HepG2 (cell line): Measurements from ENCODE around the gene AP3D1. TPM values are rescaled to one million over a fixed set of nuclear protein-coding genes. Genes with fewer than 3 reads are reported as not detected.

Experiments used
- ATF6 ChIP-seq: sonication (generic); formaldehyde crosslinking; conservative IDR thresholded peaks from 2 replicates; pipeline ENCODE4 v1.4.0; 2020; ENCODE audit warnings: missing genetic modification reagents
- ATF7-NPFF ChIP-seq: sonication (generic); formaldehyde crosslinking; IDR thresholded peaks from 2 replicates; pipeline ENCODE4 v1.8.1; 2023; ENCODE audit warnings: mild to moderate bottlenecking, low read depth, missing genetic modification reagents, moderate library complexity
- CREM ChIP-seq, 2 experiments: sonication (generic) in 1 of 2; formaldehyde crosslinking in 1 of 2; IDR thresholded peaks; 2 replicates each; pipeline versions ENCODE4 v1.4.0 to v1.6.1; 2016 to 2020; ENCODE audit warnings: antibody characterized with exemption in 1 of 2, mild to moderate bottlenecking in 1 of 2, missing genetic modification reagents in 1 of 2
- JARID2 ChIP-seq: sonication (generic); formaldehyde crosslinking; IDR thresholded peaks from 2 replicates; pipeline ENCODE4 v1.8.1; 2023; ENCODE audit warnings: missing genetic modification reagents, inconsistent platforms; ENCODE audit not compliant: insufficient replicate concordance
- JDP2 ChIP-seq: sonication (generic); formaldehyde crosslinking; IDR thresholded peaks from 2 replicates; pipeline ENCODE4 v1.8.1; 2022; ENCODE audit warnings: missing genetic modification reagents, borderline replicate concordance
- MNT ChIP-seq: fragments of 450-650 bp; IDR thresholded peaks from 2 replicates; pipeline ENCODE4 v1.6.1; 2016
- NBN ChIP-seq: fragments of 450-650 bp; conservative IDR thresholded peaks from 2 replicates; pipeline ENCODE4 v1.6.1; 2017
- NFKB2 ChIP-seq: sonication (generic); formaldehyde crosslinking; IDR thresholded peaks from 2 replicates; pipeline ENCODE4 v1.4.0; 2020; ENCODE audit warnings: missing genetic modification reagents, borderline replicate concordance
- SMYD3 ChIP-seq: sonication (generic); formaldehyde crosslinking; IDR thresholded peaks from 2 replicates; pipeline ENCODE4 v1.8.1; 2023; ENCODE audit warnings: mild to moderate bottlenecking, missing genetic modification reagents
- SOX6 ChIP-seq, 2 experiments: fragments of 450-650 bp in 1 of 2; sonication (generic) in 1 of 2; formaldehyde crosslinking in 1 of 2; IDR thresholded peaks; 2 replicates each; pipeline versions ENCODE4 v1.4.0 to v1.6.1; 2017 to 2020; ENCODE audit warnings: antibody characterized with exemption in 1 of 2, mild to moderate bottlenecking in 1 of 2, missing genetic modification reagents in 1 of 2
- SP2 ChIP-seq: sonication (generic); formaldehyde crosslinking; IDR thresholded peaks from 2 replicates; pipeline ENCODE4 v1.5.1; 2020; ENCODE audit warnings: mild to moderate bottlenecking, missing genetic modification reagents
- ZFP1 ChIP-seq: IDR thresholded peaks from 2 replicates; pipeline ENCODE4 v1.6.1; 2016
- ZFP36L1 ChIP-seq: sonication (generic); formaldehyde crosslinking; IDR thresholded peaks from 2 replicates; pipeline ENCODE4 v1.8.0; 2022; ENCODE audit warnings: mild to moderate bottlenecking, missing genetic modification reagents, moderate library complexity
- ZNF431 ChIP-seq: sonication (generic); formaldehyde crosslinking; IDR thresholded peaks from 2 replicates; pipeline ENCODE4 v1.9.0; 2022; ENCODE audit warnings: missing genetic modification reagents, low read depth, mild to moderate bottlenecking, borderline replicate concordance
- ZNF720 ChIP-seq: sonication (generic); formaldehyde crosslinking; IDR thresholded peaks from 2 replicates; pipeline ENCODE4 v1.4.0; 2020; ENCODE audit warnings: missing genetic modification reagents
- polyA plus RNA-seq, 8 experiments: library from polyadenylated mRNA; depleted of rRNA in 3 of 8; stranded (reverse) in 7 of 8; unstranded in 1 of 8; fragments of >200 nt; fragmentation: Illumina TruSeq in 4 of 8; extraction: Trizol in 4 of 8; gene quantifications; 2 replicates each; pipeline versions ENCODE4 v1.2.1 to v1.2.3, GENCODE V29; 2011 to 2016; ENCODE audit warnings: low read depth in 4 of 8, missing spikeins in 1 of 8, mixed read lengths in 1 of 8; ENCODE audit not compliant: insufficient read depth in 1 of 8
- total RNA-seq, 5 experiments: library from RNA; depleted of rRNA; stranded (reverse); fragments of >200 nt; fragmentation: Illumina TruSeq; extraction: Trizol; gene quantifications; 2 replicates each; pipeline ENCODE4 v1.2.3, GENCODE V29; 2016; ENCODE audit warnings: low read depth in 1 of 5
- TF ChIP-seq, protein P1 (sequence below): sonication (generic); formaldehyde crosslinking; IDR thresholded peaks from 2 replicates; pipeline ENCODE4 v1.4.0; 2020; ENCODE audit warnings: missing genetic modification reagents, mild to moderate bottlenecking, borderline replicate concordance
- TF ChIP-seq, protein P2 (sequence below): sonication (generic); formaldehyde crosslinking; IDR thresholded peaks from 2 replicates; pipeline ENCODE4 v1.4.0; 2020; ENCODE audit warnings: mild to moderate bottlenecking, missing genetic modification reagents
- TF ChIP-seq, protein P3 (sequence below): sonication (generic); formaldehyde crosslinking; IDR thresholded peaks from 2 replicates; pipeline ENCODE4 v1.8.0; 2022; ENCODE audit warnings: missing genetic modification reagents, mild to moderate bottlenecking, moderate library complexity, borderline replicate concordance
- TF ChIP-seq, protein P4 (sequence below): IDR thresholded peaks from 2 replicates; pipeline ENCODE4 v1.6.1; 2016; ENCODE audit warnings: missing compliant biosample characterization, missing genetic modification reagents, borderline replicate concordance

Gene AP3D1
- total and polyA plus RNA-seq, 2 of the 13 experiments (the other 11 are each of a cell fraction or from before 2014, with no cell fraction given) = 68.0 to 82.6 TPM

- TF ChIP-seq, protein P1, sequence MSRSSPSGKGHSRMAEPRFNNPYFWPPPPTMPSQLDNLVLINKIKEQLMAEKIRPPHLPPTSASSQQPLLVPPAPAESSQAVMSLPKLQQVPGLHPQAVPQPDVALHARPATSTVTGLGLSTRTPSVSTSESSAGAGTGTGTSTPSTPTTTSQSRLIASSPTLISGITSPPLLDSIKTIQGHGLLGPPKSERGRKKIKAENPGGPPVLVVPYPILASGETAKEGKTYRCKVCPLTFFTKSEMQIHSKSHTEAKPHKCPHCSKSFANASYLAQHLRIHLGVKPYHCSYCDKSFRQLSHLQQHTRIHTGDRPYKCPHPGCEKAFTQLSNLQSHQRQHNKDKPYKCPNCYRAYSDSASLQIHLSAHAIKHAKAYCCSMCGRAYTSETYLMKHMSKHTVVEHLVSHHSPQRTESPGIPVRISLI (CRISPR knock-in tag) = no peak
- TF ChIP-seq SMYD3 (CRISPR knock-in tag) (no peak), ATF6 (CRISPR knock-in tag) (no peak), NBN (no peak), JARID2 (CRISPR knock-in tag) (no peak), ZFP36L1 (CRISPR knock-in tag) (no peak; the same call in 1 of the 2 replicates), ATF7-NPFF (CRISPR knock-in tag) (peak; percentile 35; the same call in 1 of the 2 replicates), SOX6 (IDR thresholded peaks at IDR 0.05) (no peak), SOX6 (CRISPR knock-in tag; IDR thresholded peaks at IDR 0.05) (peak; percentile 79), NFKB2 (CRISPR knock-in tag) (no peak; the same call in 1 of the 2 replicates), ZNF720 (CRISPR knock-in tag) (no peak), SP2 (CRISPR knock-in tag) (0 out of 2 replicates have a peak, but pooled peaks have one; percentile 13), CREM (IDR thresholded peaks at IDR 0.05) (peak; percentile 54; the same call in 1 of the 2 replicates), CREM (CRISPR knock-in tag; IDR thresholded peaks at IDR 0.05) (no peak), JDP2 (CRISPR knock-in tag) (no peak), ZFP1 (CRISPR knock-in tag) (peak; percentile 59; the same call in 1 of the 2 replicates), MNT (no peak), ZNF431 (peak; percentile 51; the same call in 1 of the 2 replicates)
- TF ChIP-seq, protein P2, sequence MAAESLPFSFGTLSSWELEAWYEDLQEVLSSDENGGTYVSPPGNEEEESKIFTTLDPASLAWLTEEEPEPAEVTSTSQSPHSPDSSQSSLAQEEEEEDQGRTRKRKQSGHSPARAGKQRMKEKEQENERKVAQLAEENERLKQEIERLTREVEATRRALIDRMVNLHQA = peak; percentile 98
- TF ChIP-seq, protein P3, sequence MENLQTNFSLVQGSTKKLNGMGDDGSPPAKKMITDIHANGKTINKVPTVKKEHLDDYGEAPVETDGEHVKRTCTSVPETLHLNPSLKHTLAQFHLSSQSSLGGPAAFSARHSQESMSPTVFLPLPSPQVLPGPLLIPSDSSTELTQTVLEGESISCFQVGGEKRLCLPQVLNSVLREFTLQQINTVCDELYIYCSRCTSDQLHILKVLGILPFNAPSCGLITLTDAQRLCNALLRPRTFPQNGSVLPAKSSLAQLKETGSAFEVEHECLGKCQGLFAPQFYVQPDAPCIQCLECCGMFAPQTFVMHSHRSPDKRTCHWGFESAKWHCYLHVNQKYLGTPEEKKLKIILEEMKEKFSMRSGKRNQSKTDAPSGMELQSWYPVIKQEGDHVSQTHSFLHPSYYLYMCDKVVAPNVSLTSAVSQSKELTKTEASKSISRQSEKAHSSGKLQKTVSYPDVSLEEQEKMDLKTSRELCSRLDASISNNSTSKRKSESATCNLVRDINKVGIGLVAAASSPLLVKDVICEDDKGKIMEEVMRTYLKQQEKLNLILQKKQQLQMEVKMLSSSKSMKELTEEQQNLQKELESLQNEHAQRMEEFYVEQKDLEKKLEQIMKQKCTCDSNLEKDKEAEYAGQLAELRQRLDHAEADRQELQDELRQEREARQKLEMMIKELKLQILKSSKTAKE = peak; percentile 37; the same call in 1 of the 2 replicates
- TF ChIP-seq, protein P4, sequence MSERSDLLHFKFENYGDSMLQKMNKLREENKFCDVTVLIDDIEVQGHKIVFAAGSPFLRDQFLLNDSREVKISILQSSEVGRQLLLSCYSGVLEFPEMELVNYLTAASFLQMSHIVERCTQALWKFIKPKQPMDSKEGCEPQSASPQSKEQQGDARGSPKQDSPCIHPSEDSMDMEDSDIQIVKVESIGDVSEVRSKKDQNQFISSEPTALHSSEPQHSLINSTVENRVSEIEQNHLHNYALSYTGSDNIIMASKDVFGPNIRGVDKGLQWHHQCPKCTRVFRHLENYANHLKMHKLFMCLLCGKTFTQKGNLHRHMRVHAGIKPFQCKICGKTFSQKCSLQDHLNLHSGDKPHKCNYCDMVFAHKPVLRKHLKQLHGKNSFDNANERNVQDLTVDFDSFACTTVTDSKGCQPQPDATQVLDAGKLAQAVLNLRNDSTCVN = peak; percentile 64; the same call in 1 of the 2 replicates
Observed at GRCh38 chr19:2059422-2060201, 91.8 kb downstream of the AP3D1 start (continued).
